ENCODE measurements around the gene GRB7.

DNA sequence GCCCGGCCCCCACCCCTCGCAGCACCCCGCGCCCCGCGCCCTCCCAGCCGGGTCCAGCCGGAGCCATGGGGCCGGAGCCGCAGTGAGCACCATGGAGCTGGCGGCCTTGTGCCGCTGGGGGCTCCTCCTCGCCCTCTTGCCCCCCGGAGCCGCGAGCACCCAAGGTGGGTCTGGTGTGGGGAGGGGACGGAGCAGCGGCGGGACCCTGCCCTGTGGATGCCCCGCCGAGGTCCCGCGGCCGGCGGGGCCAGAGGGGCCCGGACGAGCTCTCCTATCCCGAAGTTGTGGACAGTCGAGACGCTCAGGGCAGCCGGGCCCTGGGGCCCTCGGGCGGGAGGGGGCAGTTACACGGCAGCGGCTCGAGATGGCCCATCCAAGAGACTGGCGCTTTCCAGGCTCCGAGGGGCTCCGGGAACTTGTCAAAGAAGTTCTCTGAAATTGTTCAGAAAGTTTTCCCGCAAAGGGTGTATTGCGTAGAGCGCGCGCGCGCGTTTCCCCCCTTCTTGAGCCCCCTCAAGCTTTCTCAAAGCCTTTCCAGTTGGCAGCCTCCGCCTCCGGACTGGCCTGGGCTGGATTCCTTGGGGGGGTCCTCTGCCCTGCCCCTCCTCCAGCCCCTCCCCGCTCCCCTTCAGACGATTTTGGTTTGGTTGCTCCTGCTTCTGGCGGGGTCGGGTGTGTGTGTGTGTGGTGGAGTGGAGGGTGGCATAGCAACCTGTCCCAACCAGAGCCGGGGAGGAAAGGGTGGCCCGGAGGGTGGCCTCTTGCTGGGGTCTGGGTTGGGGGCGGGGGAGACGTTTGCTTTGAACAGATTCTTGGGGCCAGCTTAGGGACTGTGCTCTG, 37.4 kb upstream of the GRB7 start:
- TF ChIP-seq, protein P1, sequence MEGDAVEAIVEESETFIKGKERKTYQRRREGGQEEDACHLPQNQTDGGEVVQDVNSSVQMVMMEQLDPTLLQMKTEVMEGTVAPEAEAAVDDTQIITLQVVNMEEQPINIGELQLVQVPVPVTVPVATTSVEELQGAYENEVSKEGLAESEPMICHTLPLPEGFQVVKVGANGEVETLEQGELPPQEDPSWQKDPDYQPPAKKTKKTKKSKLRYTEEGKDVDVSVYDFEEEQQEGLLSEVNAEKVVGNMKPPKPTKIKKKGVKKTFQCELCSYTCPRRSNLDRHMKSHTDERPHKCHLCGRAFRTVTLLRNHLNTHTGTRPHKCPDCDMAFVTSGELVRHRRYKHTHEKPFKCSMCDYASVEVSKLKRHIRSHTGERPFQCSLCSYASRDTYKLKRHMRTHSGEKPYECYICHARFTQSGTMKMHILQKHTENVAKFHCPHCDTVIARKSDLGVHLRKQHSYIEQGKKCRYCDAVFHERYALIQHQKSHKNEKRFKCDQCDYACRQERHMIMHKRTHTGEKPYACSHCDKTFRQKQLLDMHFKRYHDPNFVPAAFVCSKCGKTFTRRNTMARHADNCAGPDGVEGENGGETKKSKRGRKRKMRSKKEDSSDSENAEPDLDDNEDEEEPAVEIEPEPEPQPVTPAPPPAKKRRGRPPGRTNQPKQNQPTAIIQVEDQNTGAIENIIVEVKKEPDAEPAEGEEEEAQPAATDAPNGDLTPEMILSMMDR (conservative IDR thresholded peaks at IDR 0.05; ENCODE audit: low read depth, low read length): no peak
- TF ChIP-seq RFX5 (IDR thresholded peaks at IDR 0.05; ENCODE audit: low read depth, low read length) (no peak), POLR2A (IDR thresholded peaks at IDR 0.05; ENCODE audit: low read depth, low read length) (no peak)

Data from IMR-90 (cell line).